Measurements from ENCODE around the gene UHRF1. TPM values are rescaled to one million over a fixed set of nuclear protein-coding genes. Genes with fewer than 3 reads are reported as not detected.
A peak's percentile ranks its signal among the peaks of the same experiment; 100 is the strongest.

The UHRF1 gene
- total and polyA plus RNA-seq, 2 of the 4 experiments (the other 2 are of a cell fraction) = 47.4 to 57.4 TPM

DNA sequence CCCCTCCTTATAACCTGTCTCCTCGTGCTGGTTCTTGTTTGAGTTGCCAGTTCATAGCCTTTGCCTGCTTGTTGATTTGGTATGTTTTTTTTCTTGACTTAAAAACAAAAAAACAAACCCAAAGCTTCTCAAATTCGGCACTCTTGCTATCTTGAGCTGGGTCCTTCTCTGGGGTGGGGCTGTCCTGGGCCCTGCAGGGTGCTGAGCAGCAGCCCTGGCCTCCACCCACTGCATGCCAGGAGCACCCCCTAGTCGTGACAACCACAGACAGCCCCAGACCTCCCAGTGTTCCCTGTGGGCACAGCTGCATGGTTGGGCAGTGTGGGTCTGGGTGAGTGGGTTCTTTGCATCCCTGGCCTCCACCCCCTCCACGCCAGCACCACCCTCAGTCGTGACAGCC lies 87.4 kb downstream of the UHRF1 start:
- Histone ChIP-seq H3K79me1 (ENCODE audit: low read depth in 1 of 2, low read length in 2 of 2) (peaks cover 36 to 93% of the 10 kb centered on the region in 2 experiments), H3K4me3 (ENCODE audit: insufficient read depth, low read depth, low read length) (no peak overlapping the region), H3K4ac (ENCODE audit: low read depth, low read length) (no peak overlapping the region), H3K27ac (ENCODE audit: insufficient read depth, low read length) (no peak overlapping the region), H3K9ac (ENCODE audit: low read depth, low read length) (no peak overlapping the region), H3K4me1 (ENCODE audit: control insufficient read depth, insufficient read depth, low read length) (no peaks in the 10 kb centered on the region), H4K20me1 (ENCODE audit: insufficient read depth, low read length) (peaks cover 93% of the 10 kb centered on the region), H3K4me2 (ENCODE audit: low read depth, low read length) (no peak overlapping the region), H3K36me3 (ENCODE audit: control insufficient read depth, insufficient read depth, low read length) (peaks cover 27% of the 10 kb centered on the region), H2BK5ac (ENCODE audit: low read depth, low read length, poor library complexity, severe bottlenecking) (no peak overlapping the region), H2BK15ac (ENCODE audit: low read depth, low read length) (no peak overlapping the region), H3K9me3 (ENCODE audit: control insufficient read depth, insufficient read depth, low read length) (no peaks in the 10 kb centered on the region; the same call in 1 of the 2 replicates), H2AFZ (replicated peaks; ENCODE audit: low read length, poor library complexity) (peak overlapping the region; percentile 21), H3K14ac (replicated peaks; ENCODE audit: low read depth, low read length) (no peak overlapping the region), H2AK9ac (replicated peaks; ENCODE audit: low read depth, low read length, poor library complexity) (no peak overlapping the region), H3K9me1 (ENCODE audit: insufficient read depth, low read length) (peaks cover 15% of the 10 kb centered on the region), H4K8ac (ENCODE audit: low read depth in 2 of 2, low read length in 2 of 2) (no peak overlapping the region), H3K27me3 (ENCODE audit: control insufficient read depth, insufficient read depth, low read length) (no peaks in the 10 kb centered on the region), H3K56ac (ENCODE audit: extremely low read depth, insufficient read depth, low read length) (no peak overlapping the region), H3K18ac (ENCODE audit: low read depth, low read length) (no peak overlapping the region), H2BK120ac (ENCODE audit: low read depth, low read length) (no peak overlapping the region), H2AK5ac (ENCODE audit: low read depth, low read length) (no peak overlapping the region), H3K23ac (ENCODE audit: low read depth, low read length) (no peak overlapping the region), H4K5ac (ENCODE audit: low read depth, low read length) (no peak overlapping the region), H2BK20ac (ENCODE audit: low read depth, low read length) (no peak overlapping the region), H4K91ac (ENCODE audit: insufficient read depth, low read depth, low read length) (no peak overlapping the region)
- TF ChIP-seq, protein P1, sequence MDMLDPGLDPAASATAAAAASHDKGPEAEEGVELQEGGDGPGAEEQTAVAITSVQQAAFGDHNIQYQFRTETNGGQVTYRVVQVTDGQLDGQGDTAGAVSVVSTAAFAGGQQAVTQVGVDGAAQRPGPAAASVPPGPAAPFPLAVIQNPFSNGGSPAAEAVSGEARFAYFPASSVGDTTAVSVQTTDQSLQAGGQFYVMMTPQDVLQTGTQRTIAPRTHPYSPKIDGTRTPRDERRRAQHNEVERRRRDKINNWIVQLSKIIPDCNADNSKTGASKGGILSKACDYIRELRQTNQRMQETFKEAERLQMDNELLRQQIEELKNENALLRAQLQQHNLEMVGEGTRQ (IDR thresholded peaks at IDR 0.05; ENCODE audit: low read depth, low read length) = no peak
- no peak for TF ChIP-seq MAFK (IDR thresholded peaks at IDR 0.05; ENCODE audit: low read depth, low read length)
- no peak for TF ChIP-seq NFE2L2 (IDR thresholded peaks at IDR 0.05; ENCODE audit: low read depth, low read length)
- no peak for TF ChIP-seq ELK1 (IDR thresholded peaks at IDR 0.05; ENCODE audit: borderline replicate concordance, low read depth, low read length)
- no peak for TF ChIP-seq CHD1 (IDR thresholded peaks at IDR 0.05; ENCODE audit: low read depth, low read length)
- no peak for TF ChIP-seq FOS (IDR thresholded peaks at IDR 0.05; ENCODE audit: low read depth, low read length)
- TF ChIP-seq CTCF (conservative IDR thresholded peaks at IDR 0.05; ENCODE audit: low read depth, low read length) = no peak
- no peak for TF ChIP-seq CEBPB (IDR thresholded peaks at IDR 0.05; ENCODE audit: low read depth, low read length)
- TF ChIP-seq SMC3 (IDR thresholded peaks at IDR 0.05; ENCODE audit: low read depth, low read length) = no peak
- no peak for TF ChIP-seq MXI1 (IDR thresholded peaks at IDR 0.05; ENCODE audit: borderline replicate concordance, low read depth, low read length)
- no peak for TF ChIP-seq RFX5 (IDR thresholded peaks at IDR 0.05; ENCODE audit: low read depth, low read length)
- TF ChIP-seq POLR2A (IDR thresholded peaks at IDR 0.05; ENCODE audit: low read depth, low read length) = no peak
- TF ChIP-seq RCOR1 (IDR thresholded peaks at IDR 0.05; ENCODE audit: insufficient replicate concordance, low read length) = no peak
- no peak for TF ChIP-seq RAD21 (IDR thresholded peaks at IDR 0.05; ENCODE audit: low read length)
- TF ChIP-seq BHLHE40 (IDR thresholded peaks at IDR 0.05; ENCODE audit: low read depth, low read length) = no peak
- no peak for TF ChIP-seq MAZ (IDR thresholded peaks at IDR 0.05; ENCODE audit: borderline replicate concordance, low read depth, low read length)
- no TSS peak for BruUV-seq (replicated peaks)
- DNase-seq (no peak), ATAC-seq (ENCODE audit: low read depth) (no peak)
- CTCF ChIA-PET = no interaction called here
- intact Hi-C loops (cut with micrococcal nuclease) = no loop called here
- dilution Hi-C loops (cut with HindIII; ENCODE audit: low sequenced_read_pairs, unreplicated experiment) = no loop called here
- in situ Hi-C loops (cut with MboI; ENCODE audit: low sequenced_read_pairs) = no loop called here
- WGBS, 2 experiments (ENCODE audit: extremely low coverage in 2 of 2, insufficient read length in 1 of 2) = no CpG with 5 or more reads among the region's 5 CpGs
- POLR2A ChIA-PET (ENCODE audit: unreplicated experiment) = no interaction called here
